Measurements from ENCODE around the gene RHOBTB1.
"Not testable (repeated sequence)": the region's sequence is repeated elsewhere in the genome, so short reads cannot be mapped to it uniquely, and the experiment has no call there.

The RHOBTB1 gene

DNA sequence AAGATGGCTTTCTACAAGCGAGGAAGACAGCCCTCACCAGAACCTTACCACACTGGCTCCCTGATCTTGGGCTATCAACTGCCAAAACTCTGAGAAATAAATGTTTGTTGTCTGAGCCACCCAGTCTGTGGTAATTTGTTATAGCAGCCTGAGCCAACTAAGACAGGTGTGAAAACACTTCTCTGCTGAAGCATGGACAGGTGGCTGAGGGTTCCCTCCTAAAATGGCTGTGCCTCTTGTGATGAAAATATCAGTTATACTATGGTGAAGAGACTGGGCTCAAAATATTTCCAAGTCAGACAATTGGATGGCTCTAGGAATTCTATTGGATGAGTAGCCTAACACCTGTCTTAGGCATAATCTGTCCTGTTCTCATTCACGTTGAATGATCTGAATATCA lies 87.6 kb downstream of the RHOBTB1 start:
- no peak for DNase-seq

DNA sequence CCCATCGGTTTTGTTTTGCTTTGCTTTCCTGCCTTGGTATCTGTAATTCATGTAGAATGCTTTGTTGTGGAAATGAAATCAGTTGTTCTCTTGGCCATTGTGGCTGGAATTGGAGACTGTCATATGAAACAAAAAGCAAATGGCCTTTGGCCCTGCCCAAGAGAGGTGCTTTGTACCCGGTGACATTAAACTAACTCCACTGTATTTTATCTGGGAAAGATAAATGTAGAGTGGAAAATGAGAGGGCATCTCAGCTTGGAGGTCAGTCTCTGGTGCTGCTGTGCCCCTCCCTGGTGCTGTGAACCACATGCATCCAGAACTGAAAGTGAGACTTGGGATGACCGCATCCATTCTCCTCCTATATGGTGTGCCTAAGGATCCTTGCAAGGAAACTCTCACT lies 90.3 kb downstream of the RHOBTB1 start:
- DNase-seq, result no peak

DNA sequence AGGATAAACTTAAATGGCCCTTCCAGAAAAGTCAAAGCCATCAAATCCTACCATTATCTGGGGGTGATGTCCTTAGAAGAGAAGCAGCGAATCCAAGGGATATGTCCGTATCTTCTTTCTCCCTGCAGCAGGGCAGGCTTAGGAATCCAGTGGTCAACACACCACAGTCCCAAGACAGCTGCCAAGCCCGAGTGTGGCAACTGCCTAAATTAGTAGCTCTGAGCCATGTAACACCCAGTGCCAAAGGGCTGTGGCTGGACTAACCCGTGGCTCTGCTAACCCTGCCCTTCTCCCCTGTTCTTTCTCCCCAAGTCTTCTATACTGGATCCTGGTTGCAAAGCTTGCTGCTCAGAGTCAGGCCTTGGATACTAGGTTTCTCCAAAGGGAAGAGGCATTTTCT lies 90.9 kb downstream of the RHOBTB1 start:
- DNase-seq, result no peak

DNA sequence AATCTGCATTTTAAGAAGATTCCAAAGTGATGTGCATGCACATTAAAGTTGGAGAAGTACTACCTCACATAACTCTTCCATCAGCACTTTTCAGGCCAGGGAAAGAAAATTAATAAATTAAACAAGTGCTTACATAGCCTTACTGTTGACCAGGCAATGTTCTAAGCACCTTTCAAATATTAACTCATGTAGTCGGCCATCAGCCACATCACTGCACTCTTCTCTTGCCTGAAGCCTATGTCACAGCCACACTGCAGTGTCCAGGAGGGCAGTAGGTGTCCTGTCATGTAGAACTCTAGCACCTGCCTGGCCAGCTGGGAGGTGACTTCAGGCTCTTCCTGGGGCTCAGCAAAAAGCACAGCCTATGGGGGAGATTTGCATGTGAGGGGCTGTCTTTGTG lies 94.2 kb downstream of the RHOBTB1 start:
- no peak for DNase-seq

DNA sequence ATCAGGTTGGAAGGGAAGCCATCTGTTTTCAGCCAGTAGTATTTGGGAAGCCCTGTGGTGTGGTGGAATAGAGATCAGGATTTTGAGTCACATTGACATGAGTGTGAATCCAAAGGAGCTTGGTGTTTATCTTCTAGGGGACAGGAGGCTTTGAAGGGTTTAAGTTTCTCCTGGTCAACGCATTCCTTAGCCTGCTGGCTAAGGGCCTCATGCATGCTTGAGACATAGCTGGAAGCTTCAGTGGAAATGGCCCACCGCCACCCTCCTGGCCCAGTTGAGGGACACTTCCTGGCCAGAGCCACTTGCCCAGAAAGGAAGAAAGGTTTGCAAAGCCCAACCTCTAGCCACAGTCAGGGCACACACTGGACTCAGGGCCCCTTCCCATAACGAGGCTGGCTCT lies 94.8 kb downstream of the RHOBTB1 start:
- DNase-seq, result no peak

DNA sequence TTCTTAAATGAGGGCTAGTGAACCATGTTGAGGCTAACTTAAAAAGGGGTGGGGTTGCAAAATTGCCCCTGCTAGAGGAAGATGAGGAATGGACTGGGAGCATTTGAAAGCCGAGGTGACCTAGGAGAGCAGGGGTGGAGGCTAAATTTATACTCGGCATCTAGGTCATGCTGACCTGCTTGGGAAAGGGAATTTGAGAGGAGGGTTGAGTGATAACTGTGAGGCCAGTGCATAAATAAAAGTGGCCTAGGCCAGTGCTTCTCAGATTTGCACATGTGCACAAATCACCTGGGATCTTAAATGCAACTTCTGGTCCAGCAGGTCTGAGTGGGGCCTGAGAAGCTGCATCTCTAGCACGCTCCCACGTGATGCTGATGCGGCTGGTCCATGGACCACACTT lies 95.3 kb downstream of the RHOBTB1 start:
- no peak for DNase-seq

DNA sequence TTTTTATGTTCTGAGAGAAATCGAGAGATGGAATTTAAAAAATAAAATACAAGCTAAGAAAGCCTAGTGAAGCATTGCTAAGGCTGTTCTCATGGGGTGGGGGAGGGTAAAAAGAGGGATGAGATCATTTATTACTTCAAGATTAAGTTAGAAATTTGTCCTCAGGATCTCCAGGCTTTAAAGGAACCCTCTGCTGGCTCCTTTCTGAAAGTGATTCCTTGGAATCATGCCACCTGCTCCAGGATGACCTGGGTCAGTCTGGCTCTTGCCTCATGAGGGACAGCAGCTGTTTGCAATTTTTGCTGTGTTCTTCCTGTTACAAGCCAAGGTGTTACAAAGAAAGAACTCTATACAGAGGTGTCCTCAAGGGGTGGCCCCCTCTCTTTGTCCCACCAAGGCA lies 95.9 kb downstream of the RHOBTB1 start:
- no peak for DNase-seq

DNA sequence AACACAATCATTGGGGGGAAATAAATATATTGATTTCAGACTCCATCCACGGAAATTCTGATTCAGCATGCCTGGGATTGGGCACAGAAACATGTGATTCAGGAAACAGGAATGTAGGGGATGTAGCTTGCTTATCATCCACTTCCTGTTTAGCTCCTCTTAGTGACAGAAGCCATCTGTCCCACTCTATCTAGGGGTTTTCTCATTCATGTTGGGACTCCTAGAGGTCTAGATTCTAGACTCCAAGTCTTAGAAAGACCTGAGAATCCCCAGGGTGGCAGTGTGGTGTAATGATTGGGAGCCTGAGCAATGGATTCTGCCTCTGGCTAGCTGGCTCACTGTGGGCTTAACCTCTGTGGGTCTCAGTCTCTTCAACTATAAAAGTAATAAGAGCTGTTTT lies 97.8 kb downstream of the RHOBTB1 start:
- DNase-seq, result no peak

DNA sequence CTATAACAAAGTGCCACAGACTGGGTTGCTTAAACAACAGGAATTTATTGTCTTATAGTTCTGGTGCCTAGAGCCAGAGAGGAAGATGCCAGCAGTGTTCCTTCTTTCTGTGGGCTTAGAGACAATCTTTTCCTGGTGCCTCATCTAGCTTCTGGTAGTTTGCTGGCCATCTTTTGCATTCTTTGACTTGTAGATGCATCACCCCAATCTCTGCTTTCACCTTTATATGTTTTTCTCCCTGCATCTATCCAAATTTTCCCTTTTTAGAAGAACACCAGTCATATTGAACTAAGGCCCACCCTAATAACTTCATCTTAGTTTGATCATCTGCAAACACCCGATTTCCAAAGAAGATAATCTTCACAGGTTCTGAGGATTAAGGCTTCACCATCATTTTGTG lies 98.9 kb downstream of the RHOBTB1 start:
- DNase-seq, result no peak

DNA sequence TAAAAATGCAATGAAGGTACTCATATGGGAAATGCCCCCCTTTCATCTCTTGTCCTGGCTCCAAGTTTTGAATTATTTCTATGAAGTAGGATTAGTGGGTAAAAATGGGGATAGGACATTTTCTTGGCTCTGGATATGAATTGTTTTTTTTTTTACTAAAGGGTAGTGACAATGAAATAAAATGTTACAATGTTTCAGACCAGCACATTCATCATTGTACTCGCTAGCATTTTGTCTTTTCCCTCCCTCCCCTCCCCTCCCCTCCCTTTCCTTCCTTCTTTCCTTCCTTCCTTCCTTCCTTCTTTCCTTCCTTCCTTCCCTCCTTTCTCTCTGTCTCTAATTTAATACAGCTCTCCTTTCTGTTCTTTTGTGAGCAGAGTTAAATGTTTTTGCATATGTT lies 101.3 kb downstream of the RHOBTB1 start:
- no peak for DNase-seq

DNA sequence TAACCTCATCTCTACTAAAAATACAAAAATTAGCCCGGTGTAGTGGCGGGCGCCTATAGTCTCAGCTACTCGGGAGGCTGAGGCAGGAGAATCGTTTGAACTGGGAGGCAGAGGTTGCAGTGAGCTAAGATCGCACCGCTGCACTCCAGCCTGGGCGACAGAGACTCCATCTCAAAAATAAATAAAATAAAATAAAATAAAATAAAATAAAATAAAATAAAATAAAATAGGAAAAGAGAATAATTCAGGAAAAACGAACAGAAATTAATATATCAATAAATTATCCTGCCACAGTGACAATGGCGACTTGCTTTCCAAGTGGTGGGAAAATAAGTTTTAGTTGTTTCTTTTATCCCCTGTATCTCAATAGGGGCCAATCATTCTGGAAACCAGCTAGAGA lies 102.8 kb downstream of the RHOBTB1 start:
- DNase-seq, result not testable (repeated sequence)

DNA sequence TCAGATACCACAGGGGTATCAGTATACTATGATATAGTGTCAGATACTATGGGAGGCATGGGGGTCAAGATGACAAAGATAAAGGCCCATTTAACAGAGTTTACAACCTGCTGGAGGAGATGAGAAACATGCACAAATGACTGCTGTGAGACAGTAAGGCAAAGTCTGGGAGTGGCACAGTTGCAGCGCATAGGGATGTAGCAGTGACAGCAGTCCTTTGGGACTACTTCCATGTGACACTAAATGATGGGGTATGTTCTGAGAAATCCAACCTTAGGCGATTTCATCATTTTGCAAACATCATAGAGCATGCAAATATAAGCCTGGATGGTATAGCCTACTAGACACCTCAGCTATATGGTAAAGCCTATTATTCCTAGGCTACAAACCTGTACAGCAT lies 108.9 kb downstream of the RHOBTB1 start:
- no peak for DNase-seq

DNA sequence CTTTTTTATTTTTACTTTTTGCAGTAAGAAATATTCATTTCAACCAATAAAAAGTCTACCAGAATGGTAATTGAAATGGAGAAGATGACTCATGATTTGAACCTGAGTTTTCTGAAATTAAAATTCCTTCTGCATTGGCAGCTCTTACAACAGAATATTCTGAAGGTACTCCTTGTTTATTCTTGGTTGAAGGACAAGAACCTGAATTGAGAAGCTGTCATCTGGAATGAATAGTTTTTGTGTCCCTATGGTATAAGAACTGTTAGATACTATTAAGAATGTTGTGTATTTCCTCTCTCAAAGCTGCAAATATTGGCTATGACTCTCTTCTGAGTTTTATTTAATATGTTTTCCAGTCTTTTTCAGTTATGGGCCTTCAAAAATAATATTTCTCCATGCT lies 109.6 kb downstream of the RHOBTB1 start:
- no peak for DNase-seq

DNA sequence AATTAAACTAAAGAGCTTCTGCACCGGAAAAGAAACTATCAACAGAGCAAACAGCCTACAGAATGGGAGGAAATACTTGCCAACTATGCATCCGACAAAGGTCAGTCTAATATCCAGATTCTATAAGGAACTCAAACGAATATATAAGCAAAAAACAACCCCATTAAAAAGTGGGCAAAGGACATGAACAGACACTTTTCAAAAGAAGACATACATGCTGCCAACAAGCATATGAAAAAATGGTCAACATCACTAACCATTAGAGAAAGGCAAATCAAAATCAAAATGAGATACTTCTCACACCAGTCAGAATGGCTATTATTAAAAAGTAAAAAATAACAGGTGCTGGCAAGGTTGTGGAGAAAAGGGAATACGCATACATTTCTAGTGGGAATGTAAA lies 111.8 kb downstream of the RHOBTB1 start:
- DNase-seq, result not testable (repeated sequence)

DNA sequence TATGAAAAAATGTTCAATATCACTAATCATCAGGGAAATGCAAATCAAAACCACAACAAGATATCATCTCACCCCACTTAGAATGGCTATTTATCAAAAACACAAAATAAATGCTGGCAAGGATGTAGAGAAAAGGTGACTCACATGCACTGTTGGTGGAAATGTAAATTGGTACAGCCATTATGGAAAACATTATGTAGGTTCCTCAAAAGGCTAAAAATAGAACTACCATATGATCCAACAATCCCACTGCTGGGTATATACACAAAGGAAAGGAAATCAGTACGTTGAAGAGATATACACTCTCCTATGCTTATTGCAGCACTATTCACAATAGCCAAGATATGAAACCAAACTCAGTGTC lies 115.5 kb downstream of the RHOBTB1 start:
- peak; percentile 19 for DNase-seq

DNA sequence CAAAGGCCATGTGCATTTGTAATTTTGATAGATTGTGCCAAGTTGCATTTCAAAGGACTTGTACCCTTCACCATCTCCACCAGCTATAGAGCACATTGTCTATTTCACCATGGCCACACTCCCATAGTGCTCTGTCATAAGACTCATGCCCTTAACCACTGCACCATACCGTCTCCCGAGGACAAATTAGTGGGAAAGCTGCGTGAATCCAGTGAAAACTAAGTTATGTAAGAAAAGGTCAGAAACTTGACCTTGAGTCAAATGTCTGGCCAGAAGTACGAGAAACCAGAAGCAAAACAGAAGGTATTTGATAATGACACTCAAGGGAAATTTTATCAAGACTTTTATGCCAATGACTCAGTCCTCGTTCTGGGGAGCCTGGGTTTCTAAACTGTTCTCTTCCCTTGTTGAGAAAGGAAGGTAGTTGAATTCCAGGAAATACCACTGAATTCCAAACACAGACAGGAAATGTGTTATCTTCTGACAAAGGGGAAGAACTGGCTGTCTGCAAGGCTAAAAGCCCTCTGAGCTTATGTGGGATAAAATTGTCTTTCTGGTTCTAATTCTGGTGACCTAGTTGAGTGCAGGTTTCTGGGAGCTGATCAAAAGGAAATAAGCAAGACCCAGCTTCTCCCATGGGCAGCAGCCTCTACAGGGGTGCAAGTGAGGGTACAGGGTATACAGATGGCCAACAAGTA lies 116.0 kb downstream of the RHOBTB1 start:
- peak; percentile 65 for DNase-seq

DNA sequence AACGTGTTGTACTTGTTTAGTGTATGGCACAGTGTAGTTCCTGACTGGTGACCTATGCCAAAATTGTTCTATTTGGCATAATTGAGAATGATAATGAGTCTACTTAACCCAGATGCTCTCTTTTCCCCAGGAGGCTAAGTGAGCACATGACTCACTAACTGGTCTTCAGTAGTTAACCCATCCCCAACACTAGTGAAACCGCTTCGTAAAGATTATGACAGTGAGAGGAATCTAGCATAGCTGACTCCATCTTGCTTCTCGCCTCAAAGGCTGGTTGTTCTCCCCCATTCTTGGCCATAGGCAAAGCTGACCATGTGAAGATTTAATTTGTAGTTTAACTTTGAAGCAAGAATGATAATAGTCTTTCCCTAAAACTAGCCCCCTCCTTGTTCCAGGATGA lies 118.5 kb downstream of the RHOBTB1 start:
- no peak for DNase-seq

DNA sequence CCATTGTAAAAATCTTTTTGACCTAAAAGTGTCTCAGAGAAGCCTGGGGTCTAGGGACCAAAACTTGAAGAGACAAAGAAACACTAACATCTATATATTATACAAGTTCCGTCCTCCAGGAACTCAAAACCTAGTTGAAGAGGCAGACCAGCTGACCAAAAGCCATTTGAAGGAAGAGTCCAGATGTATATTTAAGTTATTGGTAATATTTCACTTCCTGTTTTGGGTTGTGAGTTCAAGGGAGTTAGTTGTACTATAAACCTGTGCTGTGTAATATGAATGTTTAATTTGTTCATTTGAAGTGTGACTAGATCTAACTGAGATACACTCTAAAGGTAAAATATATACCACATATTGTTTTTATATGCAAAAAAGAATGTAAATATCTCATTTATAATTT lies 120.7 kb downstream of the RHOBTB1 start:
- DNase-seq, result no peak

DNA sequence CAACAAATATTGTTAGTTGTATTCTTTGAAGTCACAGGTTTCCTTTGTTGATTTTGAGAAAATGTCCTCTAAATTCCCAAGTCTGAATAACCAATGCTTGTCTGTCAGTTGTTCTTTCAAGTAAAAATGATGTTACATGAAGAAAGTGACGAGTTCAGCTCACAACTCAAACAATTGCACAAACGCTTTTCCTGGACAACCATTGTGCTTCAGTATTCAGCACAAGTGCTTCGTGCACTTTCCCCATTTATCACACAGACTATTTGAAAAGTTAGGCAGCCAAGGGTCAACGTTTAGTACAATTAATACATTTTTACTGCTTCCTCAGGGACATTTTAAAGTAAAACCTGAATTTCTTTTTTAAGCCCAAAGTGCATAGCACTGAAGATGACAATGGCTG lies 121.2 kb downstream of the RHOBTB1 start:
- no peak for DNase-seq

DNA sequence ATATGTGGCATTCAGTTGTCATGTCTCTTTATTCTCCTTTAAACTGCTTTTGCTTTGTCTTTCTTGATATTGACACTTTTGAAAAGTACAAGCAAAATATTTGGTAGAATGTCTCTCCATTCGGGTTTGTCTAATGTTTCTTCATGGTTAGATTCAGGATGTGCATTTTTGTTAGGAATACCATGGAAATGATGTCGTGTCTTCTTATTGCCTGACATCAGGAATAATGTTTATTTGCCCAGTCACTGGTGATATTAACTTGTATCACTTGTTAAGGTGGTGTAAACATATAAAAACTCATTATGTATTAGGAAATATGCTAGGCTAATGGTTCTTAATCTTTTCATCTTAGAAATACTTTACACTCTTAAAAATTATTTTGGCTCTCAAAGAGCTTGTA lies 122.3 kb downstream of the RHOBTB1 start:
- no peak for DNase-seq

DNA sequence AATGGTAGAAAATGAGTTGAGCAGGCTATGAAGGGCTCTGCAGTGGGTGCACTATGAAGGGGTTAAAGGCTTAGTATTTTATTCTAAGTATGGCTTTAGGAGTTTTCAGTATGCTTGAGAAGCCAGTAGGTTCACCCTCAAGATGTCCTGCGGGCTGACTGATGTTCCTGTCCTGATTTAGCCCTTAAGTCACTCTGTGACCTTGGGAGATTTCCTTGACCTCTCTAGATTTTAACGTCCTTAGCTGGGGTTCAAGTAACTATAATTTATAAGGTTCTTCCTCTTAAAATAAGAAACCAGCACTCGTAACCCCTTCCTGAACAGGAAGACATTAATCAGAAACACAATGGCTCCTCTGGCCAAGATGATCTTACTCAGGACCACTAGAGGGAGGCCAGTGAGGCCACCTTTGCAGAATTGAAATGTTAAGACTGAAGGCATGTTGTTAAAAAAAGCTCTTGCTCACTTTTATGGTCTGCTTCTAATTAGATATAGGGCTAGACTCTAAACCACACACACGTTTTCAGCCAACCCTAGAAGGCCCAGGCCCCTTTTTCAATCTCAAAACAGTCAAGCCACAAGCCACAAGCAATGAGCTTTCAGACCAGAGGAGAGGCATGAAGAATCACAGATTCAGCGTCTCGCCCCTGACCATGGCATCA lies 123.8 kb downstream of the RHOBTB1 start:
- DNase-seq, result peak; percentile 45

All from hematopoietic multipotent progenitor cell treated with erythropoietin and hydrocortisone succinate and interleukin-3 and kit ligand, for 6 days (in vitro differentiated cells).